ENCODE measurements around the gene AKAP6. TPM values are rescaled to one million over a fixed set of nuclear protein-coding genes. Genes with fewer than 3 reads are reported as not detected.

Gene AKAP6
- total RNA-seq, 1 experiment from 2014 or later: 1.1 TPM

- no peak overlapping the region for H4K8ac ChIP-seq (replicated peaks; ENCODE audit: insufficient read length, low read depth, low read length)
- no peak overlapping the region for H2BK20ac ChIP-seq (ENCODE audit: low read depth, low read length, poor library complexity, severe bottlenecking)
- no peaks in the 10 kb centered on the region for H4K20me1 ChIP-seq (ENCODE audit: control insufficient read depth, insufficient read depth, insufficient read length)
- no peak overlapping the region for H2BK5ac ChIP-seq (ENCODE audit: insufficient read length, low read length)
- no peaks in the 10 kb centered on the region for H3K27me3 ChIP-seq (ENCODE audit: insufficient read depth, low read length)
- H3K4me3 Mint-ChIP-seq: no peak overlapping the region
- H3K9me3 ChIP-seq (ENCODE audit: control insufficient read depth, low read depth, low read length): no peaks in the 10 kb centered on the region
- peaks cover 9 to 10% of the 10 kb centered on the region in 2 experiments for H3K4me1 Mint-ChIP-seq
- no peaks in the 10 kb centered on the region for H3K27me3 Mint-ChIP-seq (ENCODE audit: low read depth)
- no peak overlapping the region for H3K14ac ChIP-seq (ENCODE audit: insufficient read depth, low read length)
- no peak overlapping the region for H4K5ac ChIP-seq (ENCODE audit: insufficient read length, low read depth, low read length)
- no peak overlapping the region for H3K18ac ChIP-seq (ENCODE audit: insufficient read length, low read depth, low read length)
- no peak overlapping the region for H3K27ac ChIP-seq (ENCODE audit: insufficient read length, low read depth, low read length)
- no peak overlapping the region for H2AK5ac ChIP-seq (ENCODE audit: insufficient read length, low read length)
- TF ChIP-seq CTCF (conservative IDR thresholded peaks at IDR 0.05): no peak
- no peak overlapping the region for H3K23ac ChIP-seq (ENCODE audit: insufficient read length, low read depth, low read length)
- no peak overlapping the region for H2BK12ac ChIP-seq (ENCODE audit: insufficient read length, low read depth, low read length)
- no peak overlapping the region for H4K91ac ChIP-seq (ENCODE audit: insufficient read length, low read depth, low read length)
- no peak overlapping the region for H3K4me2 ChIP-seq (ENCODE audit: insufficient read depth, insufficient read length, low read length)
- no peaks in the 10 kb centered on the region for H3K36me3 Mint-ChIP-seq (ENCODE audit: insufficient read depth in 1 of 3, low read depth in 3 of 3)
- H3K56ac ChIP-seq (ENCODE audit: insufficient read length, low read depth, low read length): no peak overlapping the region
- H2BK15ac ChIP-seq (ENCODE audit: low read depth, low read length): no peak overlapping the region
- no CpG with 5 or more reads among the region's 3 CpGs for WGBS (ENCODE audit: extremely low coverage, insufficient read length, low lambda C conversion rate)
- H3K79me2 ChIP-seq (ENCODE audit: insufficient read depth, low read length): no peaks in the 10 kb centered on the region
- no peak overlapping the region for H3T11ph ChIP-seq (ENCODE audit: low read length)
- H3K79me1 ChIP-seq (ENCODE audit: insufficient read depth, low read depth, low read length, poor library complexity, severe bottlenecking): no peaks in the 10 kb centered on the region
- no peak overlapping the region for H2BK120ac ChIP-seq (ENCODE audit: low read depth, low read length, poor library complexity, severe bottlenecking)
- no peak overlapping the region for H3K27ac Mint-ChIP-seq
- no peak overlapping the region for H3K4ac ChIP-seq (ENCODE audit: low read depth, low read length)
- no peak overlapping the region for H2AFZ ChIP-seq (ENCODE audit: low read length)
- H3K23me2 ChIP-seq (ENCODE audit: insufficient read length, low read depth, low read length, poor library complexity, severe bottlenecking): no peaks in the 10 kb centered on the region
- no peak overlapping the region for H3K9ac ChIP-seq (ENCODE audit: extremely low read depth, insufficient read length, low read length)
- peaks cover 3% of the 10 kb centered on the region; the same call in 1 of the 2 replicates for H3K4me1 ChIP-seq (ENCODE audit: insufficient read depth, low read length)
- H3K9me3 Mint-ChIP-seq: no peaks in the 10 kb centered on the region
- DNase-seq: no peak
These were observed 495.1 kb downstream of the AKAP6 start for GRCh38 chr14:32824195-32824594.

Measured in H9 (cell line).